IMR-90 (cell line): ENCODE data around the gene LRFN2. TPM values are rescaled to one million over a fixed set of nuclear protein-coding genes. Genes with fewer than 3 reads are reported as not detected.

Source experiments
- ATAC-seq: fragments of 200-7000 bp; cut with Tn5 transposase; 2 replicates; pipeline ENCODE4 v1.9.1; 2020; ENCODE audit warnings: low read depth, mild to moderate bottlenecking, moderate library complexity
- BruUV-seq: library from RNA; stranded (reverse); fragments of 400-500 nt; replicated peaks from 2 replicates; lab custom pipeline; 2021; lab: Mats Ljungman, UMichigan
- CTCF ChIA-PET: fragments of 300-600 bp; formaldehyde crosslinking; extraction: SDS; loops from one replicate; lab custom pipeline; 2021; ENCODE audit warnings: antibody characterized with exemption; lab: Yijun Ruan, JAX
- POLR2A ChIA-PET: fragments of 300-600 bp; sonication (Branson Sonifier 250); formaldehyde crosslinking; loops from one replicate; lab custom pipeline; 2022; ENCODE audit warnings: antibody characterized with exemption; ENCODE audit not compliant: unreplicated experiment; lab: Charles Lee
- DNase-seq: peaks from one replicate; pipeline ENCODE4 v3.0.0; 2013
- H2AFZ ChIP-seq: replicated peaks from 2 replicates; pipeline ENCODE3; 2013; ENCODE audit warnings: low read length, mild to moderate bottlenecking; ENCODE audit not compliant: poor library complexity
- H2AK5ac ChIP-seq: 2 replicates; pipeline ENCODE4 v1.6.1; 2013; ENCODE audit warnings: low read depth, low read length, inconsistent platforms
- H2AK9ac ChIP-seq: replicated peaks from 2 replicates; pipeline ENCODE3; 2013; ENCODE audit warnings: mild to moderate bottlenecking, low read depth, low read length, moderate library complexity; ENCODE audit not compliant: poor library complexity
- H2BK120ac ChIP-seq: 2 replicates; pipeline ENCODE4 v1.6.1; 2013; ENCODE audit warnings: low read depth, low read length, inconsistent platforms
- H2BK15ac ChIP-seq: 3 replicates; pipeline ENCODE4 v1.6.1; 2013; ENCODE audit warnings: low read depth, low read length, inconsistent platforms
- H2BK20ac ChIP-seq: 2 replicates; pipeline ENCODE4 v1.6.1; 2013; ENCODE audit warnings: low read depth, mild to moderate bottlenecking, inconsistent platforms, low read length, moderate library complexity
- H2BK5ac ChIP-seq: 2 replicates; pipeline ENCODE4 v1.6.1; 2013; ENCODE audit warnings: mild to moderate bottlenecking, low read depth, low read length, inconsistent platforms; ENCODE audit not compliant: poor library complexity, severe bottlenecking
- H3K14ac ChIP-seq: replicated peaks from 2 replicates; pipeline ENCODE4 v1.6.1; 2013; ENCODE audit warnings: low read depth, low read length, inconsistent platforms
- H3K18ac ChIP-seq: 2 replicates; pipeline ENCODE4 v1.6.1; 2013; ENCODE audit warnings: low read depth, low read length, control low read depth
- H3K23ac ChIP-seq: 2 replicates; pipeline ENCODE4 v1.6.1; 2013; ENCODE audit warnings: low read depth, low read length, inconsistent platforms
- H3K27ac ChIP-seq: 2 replicates; pipeline ENCODE4 v1.5.1; 2013; ENCODE audit warnings: mild to moderate bottlenecking, control low read depth, low read length; ENCODE audit not compliant: insufficient read depth
- H3K27me3 ChIP-seq: 2 replicates; pipeline ENCODE4 v1.6.1; 2013; ENCODE audit warnings: low read length; ENCODE audit not compliant: control insufficient read depth, insufficient read depth
- H3K36me3 ChIP-seq: 2 replicates; pipeline ENCODE4 v1.6.1; 2013; ENCODE audit warnings: low read length, mixed read lengths; ENCODE audit not compliant: control insufficient read depth, insufficient read depth
- H3K4ac ChIP-seq: 2 replicates; pipeline ENCODE4 v1.6.1; 2013; ENCODE audit warnings: low read depth, low read length, inconsistent platforms
- H3K4me1 ChIP-seq: 2 replicates; pipeline ENCODE4 v1.6.1; 2013; ENCODE audit warnings: low read length, mixed read lengths; ENCODE audit not compliant: control insufficient read depth, insufficient read depth
- H3K4me2 ChIP-seq: 2 replicates; pipeline ENCODE4 v1.6.1; 2013; ENCODE audit warnings: low read depth, mild to moderate bottlenecking, control low read depth, low read length, moderate library complexity
- H3K4me3 ChIP-seq: 2 replicates; pipeline ENCODE4 v1.5.1; 2013; ENCODE audit warnings: low read depth, mild to moderate bottlenecking, control low read depth, low read length, moderate library complexity; ENCODE audit not compliant: insufficient read depth
- H3K56ac ChIP-seq: 2 replicates; pipeline ENCODE4 v1.6.1; 2013; ENCODE audit warnings: low read length, inconsistent platforms; ENCODE audit not compliant: insufficient read depth; ENCODE audit errors: extremely low read depth
- H3K79me1 ChIP-seq, 2 experiments: 2 replicates each; pipeline ENCODE4 v1.6.1; 2013; ENCODE audit warnings: low read length in 2 of 2, inconsistent platforms in 1 of 2, low read depth in 1 of 2
- H3K9ac ChIP-seq: 2 replicates; pipeline ENCODE4 v1.6.1; 2013; ENCODE audit warnings: low read depth, low read length, control low read depth
- H3K9me1 ChIP-seq: 2 replicates; pipeline ENCODE4 v1.6.1; 2013; ENCODE audit warnings: low read length, inconsistent platforms; ENCODE audit not compliant: insufficient read depth
- H3K9me3 ChIP-seq: 2 replicates; pipeline ENCODE4 v1.6.1; 2013; ENCODE audit warnings: low read length; ENCODE audit not compliant: control insufficient read depth, insufficient read depth
- H4K20me1 ChIP-seq: 2 replicates; pipeline ENCODE4 v1.6.1; 2013; ENCODE audit warnings: low read length, inconsistent platforms; ENCODE audit not compliant: insufficient read depth
- H4K5ac ChIP-seq: 2 replicates; pipeline ENCODE4 v1.6.1; 2013; ENCODE audit warnings: mild to moderate bottlenecking, low read depth, low read length, control low read depth
- H4K8ac ChIP-seq, 2 experiments: 2 replicates each; pipeline ENCODE4 v1.6.1; 2013; ENCODE audit warnings: low read depth in 2 of 2, low read length in 2 of 2, control low read depth in 1 of 2, inconsistent platforms in 1 of 2
- H4K91ac ChIP-seq: 2 replicates; pipeline ENCODE4 v1.6.1; 2013; ENCODE audit warnings: low read depth, low read length, inconsistent platforms; ENCODE audit not compliant: insufficient read depth
- BHLHE40 ChIP-seq: fragments of 150-350 bp; IDR thresholded peaks from 2 replicates; pipeline ENCODE4 v1.6.1; 2016; ENCODE audit warnings: mild to moderate bottlenecking, low read depth, low read length
- CEBPB ChIP-seq: IDR thresholded peaks from 2 replicates; pipeline ENCODE4 v1.6.1; 2012; ENCODE audit warnings: low read depth, low read length, improper control_type of control experiment
- CHD1 ChIP-seq: IDR thresholded peaks from 2 replicates; pipeline ENCODE4 v1.6.1; 2012; ENCODE audit warnings: low read depth, low read length, improper control_type of control experiment
- CTCF ChIP-seq: conservative IDR thresholded peaks from 2 replicates; pipeline ENCODE4 v1.5.1; 2012; ENCODE audit warnings: mild to moderate bottlenecking, low read depth, low read length, improper control_type of control experiment
- ELK1 ChIP-seq: fragments of 150-350 bp; IDR thresholded peaks from 2 replicates; pipeline ENCODE4 v1.6.1; 2016; ENCODE audit warnings: low read depth, mild to moderate bottlenecking, low read length, moderate library complexity, borderline replicate concordance
- FOS ChIP-seq: fragments of 150-350 bp; IDR thresholded peaks from 2 replicates; pipeline ENCODE4 v1.6.1; 2016; ENCODE audit warnings: low read depth, low read length
- MAFK ChIP-seq: IDR thresholded peaks from 2 replicates; pipeline ENCODE4 v1.6.1; 2012; ENCODE audit warnings: low read depth, low read length, improper control_type of control experiment
- MAZ ChIP-seq: IDR thresholded peaks from 2 replicates; pipeline ENCODE4 v1.6.1; 2012; ENCODE audit warnings: low read depth, mild to moderate bottlenecking, low read length, improper control_type of control experiment, moderate library complexity, borderline replicate concordance
- MXI1 ChIP-seq: IDR thresholded peaks from 2 replicates; pipeline ENCODE4 v1.6.1; 2012; ENCODE audit warnings: low read depth, mild to moderate bottlenecking, low read length, moderate library complexity, borderline replicate concordance
- NFE2L2 ChIP-seq: fragments of 150-350 bp; IDR thresholded peaks from 2 replicates; pipeline ENCODE4 v1.6.1; 2016; ENCODE audit warnings: low read depth, mild to moderate bottlenecking, low read length
- POLR2A ChIP-seq: IDR thresholded peaks from 2 replicates; pipeline ENCODE4 v1.6.1; 2012; ENCODE audit warnings: mild to moderate bottlenecking, low read depth, low read length
- RAD21 ChIP-seq: IDR thresholded peaks from 2 replicates; pipeline ENCODE4 v1.6.1; 2012; ENCODE audit warnings: low read length, improper control_type of control experiment
- RCOR1 ChIP-seq: IDR thresholded peaks from 2 replicates; pipeline ENCODE4 v1.6.1; 2012; ENCODE audit warnings: mild to moderate bottlenecking, low read length, improper control_type of control experiment; ENCODE audit not compliant: insufficient replicate concordance
- RFX5 ChIP-seq: IDR thresholded peaks from 2 replicates; pipeline ENCODE4 v1.8.0; 2012; ENCODE audit warnings: low read depth, mild to moderate bottlenecking, low read length, moderate library complexity
- SMC3 ChIP-seq: fragments of 150-350 bp; IDR thresholded peaks from 2 replicates; pipeline ENCODE4 v1.6.1; 2016; ENCODE audit warnings: low read depth, mild to moderate bottlenecking, antibody characterized with exemption, low read length, moderate library complexity
- USF2 ChIP-seq: fragments of 150-350 bp; IDR thresholded peaks from 2 replicates; pipeline ENCODE4 v1.6.1; 2017; ENCODE audit warnings: mild to moderate bottlenecking, antibody characterized with exemption, low read length, low read depth
- WGBS, 2 experiments: methylation state at CpG; one replicate each; pipeline versions ENCODE4 v1.1.5 to v1.1.7; 2013; ENCODE audit warnings: missing lambda C conversion rate in 2 of 2; ENCODE audit not compliant: insufficient read length in 1 of 2; ENCODE audit errors: extremely low coverage in 2 of 2; 5-methylcytosine and 5-hydroxymethylcytosine counted together
- dilution Hi-C: fragments of 300-500 bp; cut with HindIII; formaldehyde crosslinking; loops from one replicate; pipeline ENCODE4 v1.14.3; 2018; ENCODE audit warnings: low sequenced_read_pairs; ENCODE audit not compliant: unreplicated experiment
- in situ Hi-C: fragments of 300-500 bp; cut with MboI; formaldehyde crosslinking; loops from 3 replicates; pipeline ENCODE4 v1.14.3; 2019; ENCODE audit warnings: low sequenced_read_pairs, inconsistent platforms, mixed read lengths
- intact Hi-C: fragments of 100-400 bp; cut with micrococcal nuclease; formaldehyde crosslinking; loops from 2 replicates; pipeline ENCODE4 v1.10.0; 2022
- polyA plus RNA-seq, 3 experiments: library from polyadenylated mRNA; depleted of rRNA; stranded (reverse); fragments of >200 nt; gene quantifications; 2 replicates each; pipeline ENCODE4 v1.2.3, GENCODE V29; 2012; ENCODE audit warnings: low replicate concordance in 1 of 3
- total RNA-seq: library from RNA; depleted of rRNA; stranded (reverse); fragments of >200 nt; gene quantifications from 2 replicates; pipeline ENCODE4 v1.2.3, GENCODE V29; 2012

Gene LRFN2
- total and polyA plus RNA-seq, 2 of the 4 experiments (the other 2 are of a cell fraction): not detected

GRCh38 chr6:40350747-40351217 is 236.4 kb downstream of the LRFN2 start:
- dilution Hi-C loops (no loop called here), intact Hi-C loops (no loop called here), in situ Hi-C loops (no loop called here)
- no peak overlapping the region for H2BK20ac ChIP-seq
- ChIA-PET POLR2A (no interaction called here), CTCF (no interaction called here)
- no peaks in the 10 kb centered on the region for H3K9me1 ChIP-seq
- H3K18ac ChIP-seq: no peak overlapping the region
- DNase-seq (no peak), ATAC-seq (no peak)
- H3K4ac ChIP-seq: no peak overlapping the region
- no peak overlapping the region for H3K27ac ChIP-seq
- H3K14ac ChIP-seq: no peak overlapping the region
- no peak overlapping the region for H2BK120ac ChIP-seq
- no peaks in the 10 kb centered on the region for H3K36me3 ChIP-seq
- peak overlapping the region; percentile 50 for H2BK5ac ChIP-seq
- H2AK9ac ChIP-seq: no peak overlapping the region
- H4K5ac ChIP-seq: no peak overlapping the region
- H3K27me3 ChIP-seq: no peaks in the 10 kb centered on the region
- H4K20me1 ChIP-seq: no peaks in the 10 kb centered on the region
- no peak overlapping the region for H2BK15ac ChIP-seq
- TF ChIP-seq CEBPB: no peak
- TF ChIP-seq RCOR1: no peak
- TF ChIP-seq ELK1: no peak
- no peak for TF ChIP-seq POLR2A
- no peak for TF ChIP-seq SMC3
- no peak for TF ChIP-seq CHD1
- TF ChIP-seq FOS: no peak
- TF ChIP-seq MXI1: no peak
- no peak for TF ChIP-seq BHLHE40
- no peak for TF ChIP-seq MAZ
- TF ChIP-seq MAFK: no peak
- no peak for TF ChIP-seq USF2
- TF ChIP-seq RFX5: no peak
- no peak for TF ChIP-seq NFE2L2
- no peak for TF ChIP-seq RAD21
- no peak for TF ChIP-seq CTCF
- no peak overlapping the region for H3K4me3 ChIP-seq
- peak overlapping the region; percentile 11 for H2AFZ ChIP-seq
- no peak overlapping the region for H4K8ac ChIP-seq
- H3K4me2 ChIP-seq: no peak overlapping the region
- WGBS, 2 experiments: no CpG with 5 or more reads among the region's 3 CpGs
- no peak overlapping the region for H3K23ac ChIP-seq
- BruUV-seq: no TSS peak
- H4K91ac ChIP-seq: no peak overlapping the region
- H2AK5ac ChIP-seq: no peak overlapping the region
- H3K9me3 ChIP-seq: no peaks in the 10 kb centered on the region
- H3K4me1 ChIP-seq: no peaks in the 10 kb centered on the region
- no peak overlapping the region for H3K56ac ChIP-seq
- no peak overlapping the region for H3K9ac ChIP-seq
- H3K79me1 ChIP-seq: no peaks in the 10 kb centered on the region
